ENCODE results near the gene CBLIF.
"Not testable (repeated sequence)": the region's sequence is repeated elsewhere in the genome, so short reads cannot be mapped to it uniquely, and the experiment has no call there.

Gene CBLIF

GRCh38 chr11:59794417-59794816 lies 50.9 kb downstream of the CBLIF start:
- TF ChIP-seq, protein P1, sequence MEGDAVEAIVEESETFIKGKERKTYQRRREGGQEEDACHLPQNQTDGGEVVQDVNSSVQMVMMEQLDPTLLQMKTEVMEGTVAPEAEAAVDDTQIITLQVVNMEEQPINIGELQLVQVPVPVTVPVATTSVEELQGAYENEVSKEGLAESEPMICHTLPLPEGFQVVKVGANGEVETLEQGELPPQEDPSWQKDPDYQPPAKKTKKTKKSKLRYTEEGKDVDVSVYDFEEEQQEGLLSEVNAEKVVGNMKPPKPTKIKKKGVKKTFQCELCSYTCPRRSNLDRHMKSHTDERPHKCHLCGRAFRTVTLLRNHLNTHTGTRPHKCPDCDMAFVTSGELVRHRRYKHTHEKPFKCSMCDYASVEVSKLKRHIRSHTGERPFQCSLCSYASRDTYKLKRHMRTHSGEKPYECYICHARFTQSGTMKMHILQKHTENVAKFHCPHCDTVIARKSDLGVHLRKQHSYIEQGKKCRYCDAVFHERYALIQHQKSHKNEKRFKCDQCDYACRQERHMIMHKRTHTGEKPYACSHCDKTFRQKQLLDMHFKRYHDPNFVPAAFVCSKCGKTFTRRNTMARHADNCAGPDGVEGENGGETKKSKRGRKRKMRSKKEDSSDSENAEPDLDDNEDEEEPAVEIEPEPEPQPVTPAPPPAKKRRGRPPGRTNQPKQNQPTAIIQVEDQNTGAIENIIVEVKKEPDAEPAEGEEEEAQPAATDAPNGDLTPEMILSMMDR (IDR thresholded peaks at IDR 0.05; ENCODE audit: insufficient read depth, low read length, missing control alignments), result no peak
- DNase-seq (ENCODE audit: low read depth, low spot score), result no peak
- CTCF ChIA-PET, result no interaction called here

DNA sequence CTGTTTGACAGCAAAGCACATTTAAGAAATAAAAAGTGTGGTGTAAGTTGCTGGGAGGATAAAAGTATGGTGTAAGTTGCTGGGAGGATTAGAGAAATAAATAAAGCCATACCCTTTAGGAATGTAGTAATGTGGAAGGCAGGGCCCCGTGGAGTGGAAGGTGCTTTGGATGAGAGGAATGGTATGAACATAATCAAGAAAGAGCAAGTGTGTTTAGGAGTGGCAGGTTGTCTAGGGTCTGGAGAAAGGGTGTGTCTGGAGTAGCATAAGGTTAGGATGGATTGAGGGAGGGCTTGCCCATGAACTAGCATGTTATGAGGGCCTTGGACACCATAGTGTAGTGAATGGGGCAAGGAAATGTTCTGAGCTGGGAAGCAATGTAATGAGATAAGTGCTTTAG lies 52.8 kb downstream of the CBLIF start:
- CTCF ChIA-PET, result interaction anchor here (0.7 to 1.3 kb wide), 2 partner anchors 9 kb away, joined by 5 to 7 read pairs; no protein-coding TSS in a partner anchor
- POLR2A ChIA-PET, result no interaction called here
- DNase-seq (ENCODE audit: low read depth, low spot score), result no peak
- TF ChIP-seq, protein P1 (IDR thresholded peaks at IDR 0.05; ENCODE audit: insufficient read depth, low read length, missing control alignments), result no peak
- H3K4me3 ChIP-seq (ENCODE audit: low read depth, low read length), result no peak overlapping the region

More at GRCh38 chr11:59794417-59794816, 50.9 kb downstream of the CBLIF start:
- H3K4me3 ChIP-seq (ENCODE audit: low read depth, low read length), result no peak overlapping the region
- POLR2A ChIA-PET, result no interaction called here

- H3K4me3 ChIP-seq (ENCODE audit: low read depth, low read length), result no peak overlapping the region
- no peak for DNase-seq (ENCODE audit: low read depth, low spot score)
- POLR2A ChIA-PET, result no interaction called here
- TF ChIP-seq, protein P1 (IDR thresholded peaks at IDR 0.05; ENCODE audit: insufficient read depth, low read length, missing control alignments), result no peak
- CTCF ChIA-PET, result interaction anchor here (0.7 kb wide), 1 partner anchor 10 kb away, joined by 5 read pairs; no protein-coding TSS in a partner anchor
These were observed 53.7 kb downstream of the CBLIF start for GRCh38 chr11:59791639-59792038.

GRCh38 chr11:59787816-59788215 lies 57.5 kb downstream of the CBLIF start:
- ChIA-PET POLR2A (no interaction called here), CTCF (interaction anchor here (1.1 to 2.1 kb wide), 5 partner anchors 12 to 33 kb away, joined by 3 to 10 read pairs (median 5); partner anchors contain the start of gene STX3)
- peak; percentile 59 for DNase-seq (ENCODE audit: low read depth, low spot score)
- H3K4me3 ChIP-seq (ENCODE audit: low read depth, low read length), result no peak overlapping the region
- TF ChIP-seq, protein P1 (IDR thresholded peaks at IDR 0.05; ENCODE audit: insufficient read depth, low read length, missing control alignments), result no peak

DNA sequence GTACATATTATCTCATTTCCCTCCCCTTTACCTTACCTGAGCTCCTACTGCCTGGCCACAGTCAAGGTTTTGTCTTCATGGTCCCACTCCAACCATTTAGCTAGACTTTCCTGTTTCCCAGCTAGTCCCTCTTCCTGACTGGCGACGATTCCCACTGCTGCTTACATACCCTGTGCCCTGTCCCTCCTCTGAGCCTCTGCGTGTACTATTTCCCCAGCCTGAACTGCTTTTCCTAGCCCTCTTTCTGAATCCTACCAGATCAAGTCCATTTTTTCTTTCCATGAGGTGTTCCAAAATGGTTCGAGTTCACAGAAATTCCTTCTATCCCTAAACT lies 58.1 kb downstream of the CBLIF start:
- TF ChIP-seq, protein P1 (IDR thresholded peaks at IDR 0.05; ENCODE audit: insufficient read depth, low read length, missing control alignments), result no peak
- H3K4me3 ChIP-seq (ENCODE audit: low read depth, low read length), result no peak overlapping the region
- POLR2A ChIA-PET, result no interaction called here
- DNase-seq (ENCODE audit: low read depth, low spot score), result no peak
- CTCF ChIA-PET, result interaction anchor here (1.0 to 2.1 kb wide), 3 partner anchors 19 to 34 kb away, joined by 3 to 10 read pairs (median 5); partner anchors contain the start of gene STX3

- no peak for DNase-seq (ENCODE audit: low read depth, low spot score)
- ChIA-PET POLR2A (interaction anchor here (1.2 kb wide), 1 partner anchor 11 kb away, joined by 3 read pairs; no protein-coding TSS in a partner anchor), CTCF (interaction anchor here (1.4 to 2.2 kb wide), 5 partner anchors 14 to 31 kb away, joined by 3 to 11 read pairs (median 4); no protein-coding TSS in a partner anchor)
- TF ChIP-seq, protein P1 (IDR thresholded peaks at IDR 0.05; ENCODE audit: insufficient read depth, low read length, missing control alignments), result no peak
- H3K4me3 ChIP-seq (ENCODE audit: low read depth, low read length), result no peak overlapping the region
These were observed 59.5 kb downstream of the CBLIF start for GRCh38 chr11:59785818-59786217.

DNA sequence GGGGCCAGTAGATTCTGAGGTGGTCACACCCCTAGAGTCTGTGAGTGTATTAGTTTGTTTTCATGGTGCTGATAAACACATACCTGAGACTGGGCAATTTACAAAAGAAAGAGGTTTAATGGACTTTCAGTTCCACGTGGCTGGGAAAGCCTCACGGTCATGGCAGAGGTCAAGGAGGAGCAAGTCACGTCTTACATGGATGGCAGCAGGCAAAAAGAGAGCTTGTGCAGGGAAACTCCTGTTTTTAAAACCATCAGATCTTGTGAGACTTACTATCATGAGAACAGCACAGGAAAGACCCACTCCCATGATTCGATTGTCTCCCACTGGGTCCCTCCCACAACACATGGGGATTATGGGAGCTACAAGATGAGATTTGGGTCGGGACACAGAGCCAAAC lies 60.9 kb downstream of the CBLIF start:
- POLR2A ChIA-PET; H3K4me3 ChIP-seq (ENCODE audit: low read depth, low read length); DNase-seq (ENCODE audit: low read depth, low spot score): not testable (repeated sequence)
- CTCF ChIA-PET, result interaction anchor here (1.1 to 2.2 kb wide), 3 partner anchors 17 to 31 kb away, joined by 4 to 11 read pairs (median 5); no protein-coding TSS in a partner anchor
